ENCODE results near the gene PTGES2. TPM values are rescaled to one million over a fixed set of nuclear protein-coding genes. Genes with fewer than 3 reads are reported as not detected.

PTGES2 gene
- total RNA-seq, 1 experiment from 2014 or later = 76.8 TPM

DNA sequence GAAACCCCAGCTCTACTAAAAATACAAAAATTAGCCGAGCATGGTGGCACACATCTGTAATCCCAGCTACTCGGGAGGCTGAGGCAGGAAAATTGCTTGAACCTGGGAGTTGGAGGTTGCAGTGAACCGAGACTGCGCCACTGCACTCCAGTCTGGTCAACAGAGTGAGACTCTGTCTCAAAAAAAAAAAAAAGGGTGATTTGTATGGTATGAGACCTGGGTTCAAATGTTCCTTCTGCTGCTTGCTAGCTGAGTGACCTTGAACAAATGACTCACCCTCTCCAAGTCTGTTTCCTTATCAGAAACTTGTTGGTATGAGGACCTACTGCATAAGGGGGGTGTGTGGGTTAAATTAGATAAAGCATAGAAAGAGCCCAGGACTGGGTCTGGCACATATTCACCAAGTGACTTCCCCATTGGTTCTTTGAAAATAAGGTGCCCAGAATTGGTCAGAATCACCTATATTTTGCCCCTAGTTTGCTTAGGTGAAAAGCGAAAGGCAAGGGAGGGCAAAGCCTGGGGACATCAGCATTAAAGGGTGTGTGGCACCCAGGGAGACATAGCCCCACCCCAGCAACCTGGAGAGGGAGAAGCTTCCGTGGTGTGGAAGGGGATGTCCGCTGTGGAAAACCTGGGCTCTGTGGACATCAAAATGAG is 49.6 kb downstream of the PTGES2 start:
- no TSS peak for BruUV-seq (replicated peaks)
- no peak for TF ChIP-seq TCF7L2 (IDR thresholded peaks at IDR 0.05; ENCODE audit: low read depth, low read length)
- TF ChIP-seq, protein P1, sequence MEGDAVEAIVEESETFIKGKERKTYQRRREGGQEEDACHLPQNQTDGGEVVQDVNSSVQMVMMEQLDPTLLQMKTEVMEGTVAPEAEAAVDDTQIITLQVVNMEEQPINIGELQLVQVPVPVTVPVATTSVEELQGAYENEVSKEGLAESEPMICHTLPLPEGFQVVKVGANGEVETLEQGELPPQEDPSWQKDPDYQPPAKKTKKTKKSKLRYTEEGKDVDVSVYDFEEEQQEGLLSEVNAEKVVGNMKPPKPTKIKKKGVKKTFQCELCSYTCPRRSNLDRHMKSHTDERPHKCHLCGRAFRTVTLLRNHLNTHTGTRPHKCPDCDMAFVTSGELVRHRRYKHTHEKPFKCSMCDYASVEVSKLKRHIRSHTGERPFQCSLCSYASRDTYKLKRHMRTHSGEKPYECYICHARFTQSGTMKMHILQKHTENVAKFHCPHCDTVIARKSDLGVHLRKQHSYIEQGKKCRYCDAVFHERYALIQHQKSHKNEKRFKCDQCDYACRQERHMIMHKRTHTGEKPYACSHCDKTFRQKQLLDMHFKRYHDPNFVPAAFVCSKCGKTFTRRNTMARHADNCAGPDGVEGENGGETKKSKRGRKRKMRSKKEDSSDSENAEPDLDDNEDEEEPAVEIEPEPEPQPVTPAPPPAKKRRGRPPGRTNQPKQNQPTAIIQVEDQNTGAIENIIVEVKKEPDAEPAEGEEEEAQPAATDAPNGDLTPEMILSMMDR (IDR thresholded peaks at IDR 0.05) = no peak
- TF ChIP-seq, protein P2, sequence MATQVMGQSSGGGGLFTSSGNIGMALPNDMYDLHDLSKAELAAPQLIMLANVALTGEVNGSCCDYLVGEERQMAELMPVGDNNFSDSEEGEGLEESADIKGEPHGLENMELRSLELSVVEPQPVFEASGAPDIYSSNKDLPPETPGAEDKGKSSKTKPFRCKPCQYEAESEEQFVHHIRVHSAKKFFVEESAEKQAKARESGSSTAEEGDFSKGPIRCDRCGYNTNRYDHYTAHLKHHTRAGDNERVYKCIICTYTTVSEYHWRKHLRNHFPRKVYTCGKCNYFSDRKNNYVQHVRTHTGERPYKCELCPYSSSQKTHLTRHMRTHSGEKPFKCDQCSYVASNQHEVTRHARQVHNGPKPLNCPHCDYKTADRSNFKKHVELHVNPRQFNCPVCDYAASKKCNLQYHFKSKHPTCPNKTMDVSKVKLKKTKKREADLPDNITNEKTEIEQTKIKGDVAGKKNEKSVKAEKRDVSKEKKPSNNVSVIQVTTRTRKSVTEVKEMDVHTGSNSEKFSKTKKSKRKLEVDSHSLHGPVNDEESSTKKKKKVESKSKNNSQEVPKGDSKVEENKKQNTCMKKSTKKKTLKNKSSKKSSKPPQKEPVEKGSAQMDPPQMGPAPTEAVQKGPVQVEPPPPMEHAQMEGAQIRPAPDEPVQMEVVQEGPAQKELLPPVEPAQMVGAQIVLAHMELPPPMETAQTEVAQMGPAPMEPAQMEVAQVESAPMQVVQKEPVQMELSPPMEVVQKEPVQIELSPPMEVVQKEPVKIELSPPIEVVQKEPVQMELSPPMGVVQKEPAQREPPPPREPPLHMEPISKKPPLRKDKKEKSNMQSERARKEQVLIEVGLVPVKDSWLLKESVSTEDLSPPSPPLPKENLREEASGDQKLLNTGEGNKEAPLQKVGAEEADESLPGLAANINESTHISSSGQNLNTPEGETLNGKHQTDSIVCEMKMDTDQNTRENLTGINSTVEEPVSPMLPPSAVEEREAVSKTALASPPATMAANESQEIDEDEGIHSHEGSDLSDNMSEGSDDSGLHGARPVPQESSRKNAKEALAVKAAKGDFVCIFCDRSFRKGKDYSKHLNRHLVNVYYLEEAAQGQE (IDR thresholded peaks at IDR 0.05; ENCODE audit: insufficient read depth in 1 of 2, low read depth in 2 of 2, low read length in 1 of 2) = no peak
- TF ChIP-seq POLR2AphosphoS5 (IDR thresholded peaks at IDR 0.05; ENCODE audit: low read depth, low read length) = no peak
- TF ChIP-seq SIN3A (IDR thresholded peaks at IDR 0.05; ENCODE audit: borderline replicate concordance, insufficient read depth, low read depth, low read length) = no peak
- CTCF ChIA-PET = no interaction called here
- no peak for DNase-seq (ENCODE audit: low read depth, low spot score)
- Histone ChIP-seq H3K9me3 (ENCODE audit: control insufficient read depth, insufficient read depth, low read depth, low read length) (no peaks in the 10 kb centered on the region), H3K36me3 (ENCODE audit: control insufficient read depth, insufficient read depth, low read length) (no peaks in the 10 kb centered on the region), H3K4me1 (ENCODE audit: control insufficient read depth, insufficient read depth, low read length) (peaks cover 40% of the 10 kb centered on the region), H3K4me3 (ENCODE audit: low read depth in 2 of 2, low read length in 2 of 2) (no peak overlapping the region), H3K27me3 (ENCODE audit: control insufficient read depth, insufficient read depth, low read length) (no peaks in the 10 kb centered on the region), H3K27ac (ENCODE audit: low read length) (peak overlapping the region; percentile 46)
- in situ Hi-C loops (cut with HindIII; ENCODE audit: low pct_unique_long_range_greater_than_20kb, low sequenced_read_pairs) (loop anchor here (25.0 kb wide), 1 partner anchor 141 kb away; the partner anchor contains the start of genes DPM2 and PIP5KL1), intact Hi-C loops (cut with micrococcal nuclease; ENCODE audit: unreplicated experiment) (no loop called here)
- POLR2A ChIA-PET = no interaction called here
- peak; percentile 43; the same call in 1 of the 2 replicates for ATAC-seq

DNA sequence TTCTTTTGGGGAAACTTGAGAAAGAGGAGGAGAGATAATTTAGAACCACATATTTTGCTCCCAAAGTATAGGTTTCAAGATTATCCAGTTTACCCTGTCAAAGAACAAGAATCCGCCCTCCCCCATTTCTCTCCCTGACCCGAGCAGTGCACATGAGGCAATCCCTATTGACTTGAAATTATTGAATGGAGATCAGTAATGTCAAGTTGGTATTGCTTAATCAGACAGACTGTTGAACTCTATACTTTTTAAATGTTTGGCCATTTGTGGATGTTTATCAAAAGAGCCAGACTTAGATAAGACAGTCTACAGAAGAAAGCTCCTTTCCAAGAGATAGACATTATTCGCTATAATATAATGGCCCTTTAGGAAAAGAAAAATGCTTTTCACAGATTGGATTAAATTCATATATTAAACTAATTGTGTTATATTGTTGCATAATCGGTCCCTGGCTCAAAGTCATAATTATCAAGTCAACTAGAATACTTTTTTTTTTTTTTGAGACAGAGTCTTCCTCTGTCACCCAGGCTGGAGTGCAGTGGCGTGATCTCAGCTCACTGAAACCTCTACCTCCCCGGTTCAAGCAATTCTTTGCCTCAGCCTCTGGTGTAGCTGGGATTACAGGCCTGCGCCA is 54.2 kb downstream of the PTGES2 start:
- no peak for ATAC-seq
- intact Hi-C loops (cut with micrococcal nuclease; ENCODE audit: unreplicated experiment) (no loop called here), in situ Hi-C loops (cut with HindIII; ENCODE audit: low pct_unique_long_range_greater_than_20kb, low sequenced_read_pairs) (no loop called here)
- no TSS peak for BruUV-seq (replicated peaks)
- TF ChIP-seq, protein P2 (IDR thresholded peaks at IDR 0.05; ENCODE audit: insufficient read depth in 1 of 2, low read depth in 2 of 2, low read length in 1 of 2) = no peak
- no peak for TF ChIP-seq SIN3A (IDR thresholded peaks at IDR 0.05; ENCODE audit: borderline replicate concordance, insufficient read depth, low read depth, low read length)
- TF ChIP-seq, protein P1 (IDR thresholded peaks at IDR 0.05) = no peak
- TF ChIP-seq POLR2AphosphoS5 (IDR thresholded peaks at IDR 0.05; ENCODE audit: low read depth, low read length) = no peak
- POLR2A ChIA-PET = no interaction called here
- Histone ChIP-seq H3K4me1 (ENCODE audit: control insufficient read depth, insufficient read depth, low read length) (peaks cover 23% of the 10 kb centered on the region), H3K27ac (ENCODE audit: low read length) (peak overlapping the region; percentile 48; the same call in 1 of the 2 replicates), H3K4me3 (ENCODE audit: low read depth in 2 of 2, low read length in 2 of 2) (no peak overlapping the region), H3K27me3 (ENCODE audit: control insufficient read depth, insufficient read depth, low read length) (no peaks in the 10 kb centered on the region), H3K36me3 (ENCODE audit: control insufficient read depth, insufficient read depth, low read length) (no peaks in the 10 kb centered on the region), H3K9me3 (ENCODE audit: control insufficient read depth, insufficient read depth, low read depth, low read length) (no peaks in the 10 kb centered on the region)
- CTCF ChIA-PET = no interaction called here
- DNase-seq (ENCODE audit: low read depth, low spot score) = no peak
